HG02642 (cell line): Measurements from ENCODE around the gene TFDP1.

Source experiments
- ATAC-seq: cut with Tn5 transposase; IDR thresholded peaks from one replicate; pipeline ENCODE4 v1.9.1; 2021; ENCODE audit warnings: mild to moderate bottlenecking; ENCODE audit not compliant: unreplicated experiment, poor library complexity

The TFDP1 gene

GRCh38 chr13:113584205-113584869 lies at the start of gene TFDP1:
Gene TFDP1, plus strand, starts transcription at chr13:113584753. Its CDS starts 1,085 bp downstream, at chr13:113585838.
- peak; percentile 85 for ATAC-seq

DNA sequence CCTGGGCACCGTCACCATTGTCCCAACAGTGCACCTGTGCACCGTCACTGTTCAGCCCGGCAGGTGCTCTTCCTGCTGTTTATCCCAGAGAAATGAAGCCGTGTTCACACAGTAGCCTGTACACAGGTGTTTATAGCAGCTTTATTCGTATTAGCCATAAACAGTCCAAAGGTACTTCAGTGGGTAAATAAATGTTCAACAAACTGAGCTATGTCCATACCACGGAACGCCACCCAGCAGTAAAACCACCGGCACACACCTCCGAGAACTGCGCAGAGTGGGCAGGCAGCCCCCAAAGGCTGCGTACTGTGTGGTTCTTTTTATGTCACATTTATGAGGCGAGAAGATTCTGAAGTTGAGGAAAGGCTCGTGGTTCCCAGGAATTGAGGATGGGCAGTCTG lies 49.2 kb upstream of the TFDP1 start:
- ATAC-seq: no peak

GRCh38 chr13:113536461-113537110 lies 48.0 kb upstream of the TFDP1 start:
- no peak for ATAC-seq

GRCh38 chr13:113537205-113537604 lies 47.3 kb upstream of the TFDP1 start:
- ATAC-seq: no peak

DNA sequence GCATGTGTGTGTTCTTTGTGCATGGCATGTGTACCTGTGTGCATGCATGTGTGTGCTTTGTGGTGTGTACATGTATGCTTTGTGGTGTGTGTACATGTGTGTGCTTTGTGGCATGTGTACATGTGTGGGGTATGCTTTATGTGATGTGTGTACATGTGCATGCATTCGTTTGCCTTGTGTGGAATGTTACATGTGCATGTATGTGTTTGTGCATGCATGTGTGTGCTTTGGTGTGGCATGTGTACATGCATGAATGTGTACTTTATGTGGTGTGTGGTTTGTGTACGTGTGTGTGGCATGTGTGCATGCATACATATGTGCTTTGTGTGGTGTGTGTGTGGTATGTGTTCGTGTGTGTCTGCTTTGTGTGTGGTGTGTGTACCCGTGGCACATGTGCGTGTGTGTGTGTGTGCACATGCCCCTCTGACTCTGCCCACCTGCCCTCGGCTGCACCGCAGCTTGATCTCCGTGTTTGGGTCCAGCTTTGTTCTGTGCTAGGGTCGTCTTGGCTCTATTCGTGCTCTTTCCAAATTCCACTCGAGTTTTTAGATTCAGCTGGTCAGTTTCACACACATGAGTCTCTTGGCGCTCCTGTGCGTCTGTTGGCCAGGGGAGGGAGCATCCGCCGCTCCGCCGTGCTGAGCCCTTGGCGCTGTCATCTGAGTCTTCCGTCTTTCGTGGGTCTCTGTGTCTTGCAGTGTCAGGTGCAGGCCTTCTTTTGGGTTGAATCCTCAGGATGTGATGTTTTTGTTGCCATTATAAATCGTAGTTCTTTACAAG lies 46.5 kb upstream of the TFDP1 start:
- no peak for ATAC-seq

DNA sequence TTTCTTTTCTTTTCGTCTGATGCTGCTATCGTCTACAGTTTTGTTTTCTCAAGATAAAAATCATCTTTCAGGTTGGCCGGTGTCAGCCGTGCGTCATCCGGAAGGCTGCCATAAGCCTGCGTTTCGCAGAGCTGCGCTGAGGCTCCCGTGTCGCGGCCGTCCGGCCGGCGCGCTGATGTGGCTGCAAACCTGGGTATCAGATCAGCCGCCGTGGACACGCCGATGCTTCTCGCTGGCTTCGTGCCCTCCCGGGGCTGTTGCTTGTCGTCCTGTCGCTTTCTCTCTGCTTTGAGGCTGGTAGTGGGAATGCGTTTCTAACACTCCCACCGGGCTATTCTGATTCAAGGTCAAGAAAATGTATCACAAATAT lies 45.9 kb upstream of the TFDP1 start:
- no peak for ATAC-seq

GRCh38 chr13:113539176-113539575 lies 45.4 kb upstream of the TFDP1 start:
- ATAC-seq: no peak

GRCh38 chr13:113539822-113540221 lies 44.7 kb upstream of the TFDP1 start:
- no peak for ATAC-seq

DNA sequence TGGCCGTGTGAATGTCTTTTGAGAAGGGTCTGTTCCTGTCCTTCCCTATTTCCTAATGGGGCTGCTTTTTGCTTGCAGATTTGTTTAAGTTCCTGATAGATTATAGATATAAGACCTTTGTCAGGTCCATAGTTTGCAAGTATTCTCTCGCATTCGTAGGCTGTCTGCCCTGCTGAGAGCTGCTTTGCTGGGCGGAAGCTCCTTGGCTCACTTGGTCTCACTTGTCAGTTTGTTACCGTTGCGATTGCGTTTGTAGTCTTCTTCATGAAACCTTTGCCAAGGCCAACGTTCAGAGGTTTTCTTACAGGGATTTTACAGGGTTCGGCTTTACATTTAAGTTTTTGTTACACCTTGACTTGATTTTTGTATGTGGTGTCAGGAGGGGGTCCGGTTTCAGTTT lies 44.0 kb upstream of the TFDP1 start:
- no peak for ATAC-seq

DNA sequence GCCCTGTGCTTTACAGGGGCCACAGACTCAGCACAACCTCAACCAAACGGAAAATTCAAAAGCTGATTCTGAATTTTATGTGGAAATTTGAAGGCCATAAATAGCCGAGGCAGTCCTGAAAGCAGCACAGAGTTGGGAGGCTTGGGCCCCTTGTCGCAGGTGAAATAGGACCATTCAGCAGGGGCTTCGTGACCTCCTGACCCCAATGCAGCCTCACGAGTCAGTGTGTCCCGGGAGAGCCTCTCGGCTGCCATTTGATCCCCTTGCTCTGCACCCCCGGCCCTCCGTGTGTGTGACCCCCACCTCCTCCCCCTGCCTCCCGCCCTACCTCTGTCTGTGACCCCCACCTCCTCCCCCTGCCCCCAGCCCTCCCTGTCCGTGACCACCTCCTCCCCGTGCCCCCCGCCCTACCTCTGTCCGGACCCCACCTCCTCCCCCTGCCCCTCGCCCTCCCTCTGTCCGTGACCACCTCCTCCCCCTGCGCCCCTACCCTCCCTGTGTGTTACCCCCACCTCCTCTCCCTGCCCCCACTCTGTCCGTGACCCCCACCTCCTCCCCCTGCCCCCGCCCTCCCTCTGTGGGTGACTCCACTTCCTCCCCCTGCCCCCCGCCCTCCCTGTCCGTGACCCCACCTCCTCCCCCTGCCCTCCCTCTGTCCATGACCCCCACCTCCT lies 41.7 kb upstream of the TFDP1 start:
- no peak for ATAC-seq

GRCh38 chr13:113544071-113544891 lies 40.3 kb upstream of the TFDP1 start:
- no peak for ATAC-seq

DNA sequence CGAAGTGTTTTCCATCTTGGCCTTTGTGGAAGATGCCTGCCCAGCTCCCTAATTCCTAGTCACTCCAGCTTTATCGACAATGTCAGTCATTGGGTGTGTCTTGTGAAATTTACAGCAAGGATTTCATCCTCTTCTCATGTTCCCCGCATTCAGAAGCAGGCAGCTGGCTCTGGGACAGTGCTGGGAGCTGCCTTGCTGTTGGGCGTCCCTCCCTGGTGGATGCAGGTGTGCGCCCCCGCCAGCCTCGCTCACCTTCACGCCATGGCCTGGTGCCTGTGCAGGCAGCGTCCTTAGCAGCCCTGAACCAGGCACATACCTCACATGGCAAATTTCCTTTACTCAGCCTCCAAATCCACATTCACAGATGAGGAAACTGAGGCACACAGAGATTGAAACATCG lies 39.7 kb upstream of the TFDP1 start:
- ATAC-seq: no peak

GRCh38 chr13:113545455-113545930 lies 39.1 kb upstream of the TFDP1 start:
- no peak for ATAC-seq

DNA sequence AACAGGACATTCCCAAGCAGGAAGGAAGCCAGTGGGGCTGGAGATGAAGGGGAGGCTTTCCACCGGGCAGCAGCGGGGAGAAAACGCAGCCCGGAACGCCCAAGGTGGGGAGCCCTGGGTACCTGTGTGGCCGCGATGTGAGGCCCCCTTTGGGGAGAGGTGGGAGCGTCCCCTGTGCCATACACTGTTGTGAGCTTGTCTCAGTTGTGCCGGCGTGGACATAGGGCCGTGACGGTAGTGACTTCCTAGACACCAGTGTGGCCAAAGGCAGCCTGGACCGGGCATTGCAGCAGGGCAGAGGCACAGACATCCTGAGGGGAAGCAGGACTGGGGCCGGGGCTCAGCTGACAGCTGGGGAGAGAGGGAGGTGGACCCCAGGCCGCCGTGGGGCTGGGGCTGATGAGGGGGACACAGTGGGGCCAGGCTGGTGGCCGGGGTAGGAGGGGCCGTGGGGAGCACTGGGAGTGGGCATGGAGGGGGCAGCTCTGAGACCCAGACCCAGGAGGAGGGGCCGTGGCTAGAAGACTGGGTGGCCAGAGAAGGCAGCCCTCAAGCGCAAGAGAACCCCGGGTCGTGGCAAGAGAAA lies 38.5 kb upstream of the TFDP1 start:
- no peak for ATAC-seq

DNA sequence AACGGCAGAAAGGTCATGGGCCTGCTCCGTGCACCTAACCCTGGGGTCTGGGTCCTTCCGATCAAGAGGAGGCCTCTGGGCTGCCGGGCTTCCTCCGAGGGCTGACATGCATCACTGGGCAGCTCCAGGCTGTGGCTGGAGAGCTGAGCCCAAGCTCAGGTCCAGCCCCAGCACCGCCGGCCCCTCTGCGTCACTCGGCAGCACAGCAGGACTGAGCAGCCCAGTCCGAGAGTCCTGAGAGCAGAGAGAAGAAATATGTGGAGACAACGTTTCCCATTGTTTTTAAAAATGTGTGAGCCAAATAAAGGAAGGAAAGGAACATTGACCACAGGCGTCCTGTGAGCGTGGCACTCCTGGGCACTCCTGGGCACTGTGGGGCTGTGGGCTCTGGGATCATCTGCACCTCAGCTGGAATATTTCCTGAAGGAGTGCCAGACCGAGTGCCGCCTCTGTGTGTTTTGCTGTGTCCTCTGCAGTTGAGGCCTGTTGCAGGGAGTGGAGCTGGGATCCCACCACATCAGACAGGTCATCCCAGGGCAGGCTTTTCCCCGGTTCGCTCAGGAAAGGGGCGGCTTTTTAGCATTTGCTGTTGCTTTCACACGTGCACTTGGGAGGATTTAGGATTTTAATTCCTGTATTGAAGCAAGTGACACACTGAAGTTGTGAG lies 37.8 kb upstream of the TFDP1 start:
- no peak for ATAC-seq

DNA sequence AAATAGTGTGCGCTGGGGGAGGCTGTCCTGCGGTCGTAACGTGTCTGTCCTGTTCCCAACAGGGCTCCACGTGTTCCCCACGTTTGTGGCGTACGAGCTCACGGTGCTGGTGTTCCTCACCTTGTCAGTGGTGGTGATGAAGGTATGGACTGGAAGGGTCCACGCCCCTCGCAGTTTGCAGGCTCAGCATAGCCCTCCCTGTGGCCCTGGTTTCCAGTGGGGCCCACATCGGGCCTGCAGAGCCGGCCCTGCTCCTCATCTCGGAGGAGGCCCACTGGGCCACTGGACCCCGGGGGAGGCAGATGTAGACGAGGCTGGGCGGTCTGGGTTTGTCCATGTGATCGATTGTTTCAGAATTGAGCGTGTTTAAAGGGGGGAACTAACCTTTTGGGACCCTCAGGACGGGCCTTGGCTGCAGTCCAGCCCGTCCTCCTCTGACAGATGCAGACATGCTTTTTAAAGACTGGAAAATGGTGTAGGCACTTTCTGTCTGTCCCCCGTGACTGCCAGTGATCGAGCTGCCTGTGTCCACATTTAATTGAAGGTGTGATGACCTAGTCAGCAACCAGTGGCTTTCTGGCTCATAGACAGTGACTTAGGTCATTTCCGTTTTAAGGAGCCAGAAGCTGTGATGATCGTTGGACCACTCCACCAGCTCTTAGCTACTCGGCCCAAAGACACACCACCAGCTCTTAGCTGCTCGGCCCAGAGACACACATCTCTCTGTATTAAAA lies 37.1 kb upstream of the TFDP1 start:
- no peak for ATAC-seq

DNA sequence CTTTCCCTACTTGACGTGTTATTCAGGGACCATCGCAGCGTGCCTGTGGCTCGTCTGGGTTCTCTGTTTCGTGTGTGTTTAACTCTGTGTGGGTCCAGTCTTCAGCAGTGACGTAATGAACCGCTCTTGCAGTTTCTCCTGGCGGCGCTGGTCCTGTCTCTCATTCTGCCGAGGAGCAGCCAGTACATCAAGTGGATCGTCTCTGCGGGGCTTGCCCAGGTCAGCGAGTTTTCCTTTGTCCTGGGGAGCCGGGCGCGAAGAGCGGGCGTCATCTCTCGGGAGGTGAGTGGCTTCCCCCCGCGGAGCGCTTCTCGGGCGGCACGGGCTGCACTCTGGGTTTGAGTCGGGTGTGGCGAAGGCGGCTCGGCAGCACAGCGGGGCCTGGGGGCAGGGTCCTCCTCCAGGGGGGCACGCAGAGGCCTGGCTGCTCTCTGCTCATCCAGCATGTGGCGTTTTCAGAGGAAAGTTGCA lies 36.3 kb upstream of the TFDP1 start:
- ATAC-seq: no peak
